C1 segment of cervical spinal cord (tissue), 14 donors: ENCODE data around the gene GDF15.
"Not testable (repeated sequence)": the region's sequence is repeated elsewhere in the genome, so short reads cannot be mapped to it uniquely, and the experiment has no call there.

Experiments
- DNase-seq, 14 donors: peaks; one replicate each; lab custom pipeline; 2025; lab: John Stamatoyannopoulos, UW

GDF15 gene

GRCh38 chr19:18385675-18386542 lies at the start of gene GDF15:
Gene GDF15, plus strand, starts transcription at chr19:18386158. Its CDS starts 32 bp downstream, at chr19:18386190.
- DNase-seq = no peak

- DNase-seq = no peak
Measured at GRCh38 chr19:18338541-18338940, 47.4 kb upstream of the GDF15 start.

GRCh38 chr19:18339723-18340122 lies 46.2 kb upstream of the GDF15 start:
- DNase-seq = no peak

GRCh38 chr19:18340190-18340989 lies 45.6 kb upstream of the GDF15 start, which contains the start of gene PGPEP1:
Gene PGPEP1, plus strand, starts transcription at chr19:18340598. Its CDS starts 84 bp downstream, at chr19:18340682.
- DNase-seq = peak in 13 of 14 donors; percentile 6 to 75 (median 39)

GRCh38 chr19:18340990-18341868 lies 44.7 kb upstream of the GDF15 start:
- DNase-seq = peak in 12 of 14 donors; percentile 6 to 74 (median 41)

GRCh38 chr19:18342090-18342632 lies 43.8 kb upstream of the GDF15 start:
- no peak for DNase-seq

GRCh38 chr19:18344582-18344950 lies 41.4 kb upstream of the GDF15 start:
- DNase-seq = peak in 2 of 14 donors; percentile 4 to 10

- DNase-seq = no peak
Measured at GRCh38 chr19:18345296-18345695, 40.7 kb upstream of the GDF15 start.

- no peak for DNase-seq
Measured at GRCh38 chr19:18346091-18346490, 39.9 kb upstream of the GDF15 start.

- DNase-seq = no peak
Measured at GRCh38 chr19:18348171-18348570, 37.8 kb upstream of the GDF15 start.

GRCh38 chr19:18348818-18349339 lies 37.1 kb upstream of the GDF15 start:
- not testable (repeated sequence) for DNase-seq

GRCh38 chr19:18349524-18350128 lies 36.3 kb upstream of the GDF15 start:
- DNase-seq = no peak

- no peak for DNase-seq
Measured at GRCh38 chr19:18350490-18350889, 35.5 kb upstream of the GDF15 start.

GRCh38 chr19:18351544-18351943 lies 34.4 kb upstream of the GDF15 start:
- DNase-seq = no peak

GRCh38 chr19:18353378-18354005 lies 32.5 kb upstream of the GDF15 start:
- no peak for DNase-seq

- not testable (repeated sequence) for DNase-seq
Measured at GRCh38 chr19:18354743-18355142, 31.2 kb upstream of the GDF15 start.

GRCh38 chr19:18357041-18357440 lies 28.9 kb upstream of the GDF15 start:
- no peak for DNase-seq

- DNase-seq = no peak
Measured at GRCh38 chr19:18361646-18362045, 24.3 kb upstream of the GDF15 start.

GRCh38 chr19:18362934-18363542 lies 22.9 kb upstream of the GDF15 start:
- no peak for DNase-seq

GRCh38 chr19:18363787-18364186 lies 22.2 kb upstream of the GDF15 start:
- DNase-seq = no peak
